Measurements from ENCODE around the gene APBB1IP.

APBB1IP gene

DNA sequence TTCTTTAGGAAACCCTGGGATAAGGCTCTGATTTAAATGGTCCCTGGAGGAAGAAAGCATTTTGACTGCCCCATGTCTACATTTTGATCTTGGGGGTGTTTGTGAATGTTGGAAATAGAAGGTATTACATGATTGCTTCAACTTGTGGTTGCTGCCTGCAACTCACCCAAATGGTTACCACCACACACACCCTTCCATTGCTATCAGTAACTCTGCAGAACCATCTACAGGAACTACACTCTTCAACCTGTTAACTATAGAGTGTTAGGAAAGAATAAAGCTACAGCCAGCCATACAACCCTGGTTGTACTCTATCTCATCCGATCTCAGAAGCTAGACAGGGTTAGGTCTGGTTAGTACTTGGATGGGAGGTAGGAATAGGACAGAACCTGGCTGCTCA lies 71.2 kb downstream of the APBB1IP start:
- no peak for DNase-seq

DNA sequence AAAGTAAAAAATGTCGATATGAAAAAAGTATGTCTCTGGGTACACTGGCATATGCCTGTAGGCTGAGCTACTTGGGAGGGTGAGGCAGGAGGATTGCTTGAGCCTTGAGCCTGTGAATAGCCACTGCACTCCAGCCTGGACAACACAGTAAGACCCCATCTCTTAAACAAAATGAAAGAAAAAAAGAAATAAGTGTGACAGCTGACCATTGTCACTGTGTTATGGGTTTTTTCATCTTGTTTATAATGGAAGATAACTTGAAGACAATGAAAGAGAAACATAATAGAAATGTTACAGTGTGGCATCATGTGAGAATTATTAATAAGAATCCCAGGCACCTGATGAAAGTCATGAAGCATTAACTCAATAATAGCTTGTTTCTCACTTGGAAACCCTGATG lies 75.0 kb downstream of the APBB1IP start:
- no peak for DNase-seq

DNA sequence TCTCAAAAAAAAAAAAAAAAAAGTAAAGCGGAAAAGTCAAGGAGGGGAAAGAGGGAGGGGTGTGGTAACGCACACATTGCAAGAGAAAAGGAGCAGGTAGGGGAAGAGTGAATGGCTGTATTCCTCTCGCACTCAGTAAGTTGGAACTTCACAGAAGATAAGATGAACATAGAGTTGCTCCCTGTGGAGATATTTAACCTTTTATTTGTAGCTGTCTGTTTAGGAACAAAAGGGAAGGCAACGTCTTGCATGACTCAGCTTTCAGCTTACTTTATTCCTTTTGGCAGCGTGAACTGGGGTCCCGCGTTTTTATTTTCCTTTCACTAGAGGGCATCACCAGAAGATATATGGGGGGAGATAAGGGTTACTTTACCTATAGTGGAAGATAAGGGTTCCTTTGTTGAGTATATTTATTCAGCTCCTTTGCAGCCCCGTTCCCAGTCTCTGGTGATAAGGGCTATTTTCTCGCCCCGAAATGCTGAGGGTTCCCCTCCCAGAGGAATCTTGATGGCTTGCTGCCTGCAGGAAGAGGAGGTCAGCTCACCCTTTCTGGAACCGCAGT lies 78.5 kb downstream of the APBB1IP start:
- DNase-seq: no peak

DNA sequence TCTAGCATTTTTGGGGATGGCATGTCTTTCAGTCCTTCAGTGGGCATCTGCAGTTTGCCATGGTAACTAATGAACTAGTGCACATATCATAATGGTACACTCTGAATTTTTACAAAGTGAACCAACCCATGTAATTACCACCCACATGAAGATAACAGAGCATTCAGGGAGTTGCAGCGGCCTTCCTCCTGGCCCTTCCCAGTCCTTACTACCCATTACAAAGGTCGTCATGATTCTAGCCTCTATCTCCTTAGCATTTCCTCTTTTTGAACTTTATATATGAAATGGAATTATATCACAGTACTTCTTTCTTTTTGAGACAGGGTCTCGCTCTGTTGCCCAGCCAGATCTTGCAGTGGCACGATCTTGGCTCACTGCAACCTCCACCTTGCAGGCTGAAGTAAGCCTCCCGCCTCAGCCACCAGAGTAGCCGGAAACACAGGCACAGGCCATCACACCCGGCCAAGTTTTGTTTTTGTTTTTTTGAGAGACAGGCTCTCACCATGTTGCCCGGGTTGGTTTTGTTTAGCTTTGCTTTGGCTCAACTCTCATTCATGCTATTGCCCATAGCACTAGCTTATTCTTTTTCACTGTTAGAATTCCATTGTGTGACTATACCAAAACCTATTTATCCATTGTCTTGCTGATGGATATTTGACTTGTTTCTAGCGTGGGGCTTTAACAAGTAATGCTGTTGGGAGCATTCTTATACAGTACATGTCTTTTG lies 79.2 kb downstream of the APBB1IP start:
- DNase-seq: no peak

DNA sequence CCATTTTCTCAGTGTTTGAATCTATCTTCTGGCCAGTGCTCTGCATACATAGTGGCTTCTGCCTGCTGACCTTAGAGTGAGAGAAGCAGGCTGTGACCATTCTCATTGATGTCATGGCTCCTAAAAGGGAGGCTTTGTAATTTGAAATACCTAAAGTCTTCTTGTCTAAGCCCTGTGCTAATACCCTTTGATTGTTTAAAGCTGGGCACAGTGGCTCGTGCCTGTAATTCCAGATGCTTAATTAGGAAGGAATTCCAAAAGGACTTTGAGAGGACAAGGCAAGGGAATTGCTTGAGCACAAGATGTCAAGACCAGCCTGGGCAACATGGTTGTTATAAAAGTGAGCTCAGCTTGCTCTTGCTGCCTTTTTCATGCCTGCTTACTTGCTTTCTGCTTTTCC lies 81.7 kb downstream of the APBB1IP start:
- DNase-seq: no peak

DNA sequence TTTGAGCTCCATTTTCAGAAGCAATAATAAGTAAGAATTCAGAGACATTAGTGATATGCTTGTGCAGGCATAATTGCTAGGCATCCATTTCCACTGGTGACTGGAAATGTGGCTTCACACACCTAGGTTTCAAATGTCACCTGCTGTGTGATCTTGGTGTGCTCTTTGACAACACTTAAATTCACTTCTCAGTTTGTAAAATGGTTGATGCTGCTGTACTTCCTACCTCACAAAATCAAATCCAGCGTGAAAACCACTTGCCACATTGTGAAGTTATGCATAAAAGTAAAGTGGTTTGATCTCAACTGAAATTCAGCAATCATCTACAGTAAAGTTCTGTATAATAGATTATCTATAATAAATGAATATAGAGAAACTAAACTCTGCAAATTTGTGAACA lies 82.4 kb downstream of the APBB1IP start:
- no peak for DNase-seq

DNA sequence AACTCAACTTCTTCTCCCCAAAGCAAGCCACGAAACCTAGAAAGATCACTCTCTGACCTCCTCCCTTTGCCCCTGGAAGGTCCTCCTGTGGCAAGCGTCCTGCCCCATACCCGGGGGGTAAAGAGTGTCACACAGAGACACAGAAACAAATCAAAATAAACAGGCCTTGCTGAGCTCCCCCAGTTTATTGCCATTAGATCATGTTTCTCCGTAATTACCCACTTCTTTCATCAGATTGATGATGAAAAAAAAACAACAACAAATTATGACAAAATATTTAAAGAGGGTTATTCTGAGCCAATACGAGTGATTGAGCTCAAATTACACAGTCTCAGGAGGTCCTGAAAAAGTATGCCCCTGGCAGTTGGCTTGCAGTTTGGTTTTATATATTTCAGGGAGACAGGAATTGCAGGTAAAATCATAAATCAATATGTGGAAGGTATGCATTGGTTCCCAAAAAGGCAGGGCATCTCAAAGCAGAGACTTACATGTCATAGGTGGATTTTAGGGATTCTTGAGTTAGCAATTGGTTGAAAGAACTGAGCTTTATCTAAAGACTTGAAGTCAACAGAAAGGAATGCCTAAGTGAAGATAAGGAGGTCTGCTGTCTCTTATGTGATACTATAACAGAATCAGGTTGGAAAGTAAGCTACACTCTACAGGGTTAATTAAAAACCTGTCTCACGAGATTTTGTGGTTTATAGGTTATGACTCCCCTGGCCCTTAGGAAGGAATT lies 86.2 kb downstream of the APBB1IP start:
- DNase-seq: no peak

DNA sequence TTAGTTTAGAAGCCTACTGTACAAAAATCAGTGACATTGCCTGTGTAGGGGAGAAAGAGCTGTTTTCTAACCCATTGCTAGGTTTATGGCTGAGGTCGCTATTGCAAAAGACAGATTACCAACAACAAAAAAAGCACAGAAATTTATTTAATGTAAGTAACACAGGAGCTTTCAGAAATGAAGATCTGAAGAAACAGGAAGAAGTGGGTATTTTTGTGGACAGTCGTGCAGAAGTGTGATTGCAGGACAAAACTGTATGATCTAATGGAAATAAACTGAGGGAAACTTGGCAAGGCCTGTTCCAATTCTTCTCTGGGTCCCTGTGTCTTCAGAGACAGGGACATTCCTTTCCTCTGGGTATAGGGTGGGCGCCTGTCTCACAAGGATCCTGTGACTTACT lies 87.4 kb downstream of the APBB1IP start:
- DNase-seq: no peak

DNA sequence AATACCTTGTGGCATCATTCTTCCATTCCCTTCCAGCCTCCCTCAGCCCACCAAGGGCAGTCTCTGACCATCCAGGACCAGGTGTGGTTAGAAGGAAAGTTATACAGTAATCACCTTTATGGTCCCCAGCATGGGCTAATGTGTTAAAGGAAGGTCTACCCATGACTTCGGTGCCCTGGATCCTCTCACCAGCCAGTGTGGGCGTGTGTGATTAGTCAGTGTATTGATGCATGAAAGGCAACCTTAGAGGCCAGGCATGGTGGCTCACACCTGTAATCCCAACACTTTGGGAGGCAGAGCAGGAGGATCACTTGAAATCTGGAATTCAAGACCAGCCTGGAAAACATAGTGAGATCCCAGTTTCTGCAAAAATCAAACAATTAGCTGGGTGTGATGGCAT lies 88.9 kb downstream of the APBB1IP start:
- no peak for DNase-seq

DNA sequence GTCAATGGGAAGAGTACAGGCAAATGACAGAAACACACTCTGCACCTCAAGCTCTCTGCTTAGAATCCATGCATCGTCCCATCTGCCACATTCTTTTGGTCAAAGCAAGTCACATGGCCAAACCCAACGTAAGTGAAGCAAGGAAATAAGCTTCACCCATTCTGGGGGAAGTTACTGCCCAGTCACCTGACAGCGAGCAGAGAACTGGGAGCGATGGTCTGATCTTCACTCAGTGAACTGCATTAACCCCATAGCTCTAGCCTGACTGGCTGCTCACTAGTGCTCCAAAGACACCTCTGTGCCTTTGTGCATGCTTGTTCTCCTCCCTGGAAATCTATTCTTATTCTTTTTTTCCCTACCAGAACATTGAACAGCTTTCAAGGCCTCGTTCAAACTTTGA lies 89.9 kb downstream of the APBB1IP start:
- DNase-seq: no peak

DNA sequence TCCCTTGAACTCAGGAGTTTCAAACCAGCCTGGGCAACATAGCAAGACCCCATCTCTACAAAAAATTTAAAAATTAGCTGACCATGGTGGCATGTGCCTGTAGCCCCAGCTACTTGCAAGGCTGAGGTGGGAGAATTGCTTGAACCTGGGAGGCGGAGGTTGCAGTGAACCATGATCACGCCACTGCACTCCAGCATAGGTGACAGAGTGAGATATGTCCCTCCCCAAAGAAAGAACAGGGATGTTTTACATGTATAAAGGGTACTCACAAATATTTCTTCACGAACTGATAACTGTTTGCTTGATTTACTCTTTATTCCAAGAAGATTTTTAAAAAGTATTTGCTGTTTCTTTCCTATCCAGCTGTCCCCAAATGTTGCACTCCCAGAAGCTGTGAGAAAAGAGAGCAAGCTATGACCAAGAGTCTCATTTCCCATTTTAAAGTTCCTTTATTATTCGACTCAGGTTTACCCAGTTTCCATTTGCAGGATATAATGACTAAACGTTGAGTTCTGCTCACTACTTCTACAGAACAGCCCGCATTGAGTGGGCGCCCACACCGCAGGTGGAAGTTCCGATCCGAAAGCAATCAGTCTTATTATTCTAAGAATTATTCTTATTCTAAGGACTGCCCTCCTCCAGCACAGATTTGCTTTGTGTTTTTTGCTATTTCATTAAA lies 90.7 kb downstream of the APBB1IP start:
- DNase-seq: no peak

DNA sequence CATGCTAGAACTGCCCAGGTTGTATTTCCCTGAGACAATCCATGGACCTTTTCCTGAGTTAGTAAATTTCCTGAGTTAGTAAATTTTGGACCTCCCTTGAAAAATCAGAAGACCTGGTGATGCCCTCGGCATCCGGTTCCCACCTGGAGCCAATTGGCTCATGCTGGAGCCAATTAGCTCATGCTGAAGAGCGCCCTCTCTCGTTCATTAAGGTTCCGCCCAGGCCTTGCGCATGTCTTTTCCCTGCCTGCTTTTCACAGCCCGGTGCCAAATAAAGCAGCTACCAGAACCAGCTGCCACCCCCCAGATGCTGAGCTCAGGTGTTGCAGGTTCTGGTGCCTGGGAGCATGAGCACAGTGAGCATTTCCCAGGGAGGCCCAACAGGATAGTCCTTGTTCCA lies 96.2 kb downstream of the APBB1IP start:
- DNase-seq: no peak

DNA sequence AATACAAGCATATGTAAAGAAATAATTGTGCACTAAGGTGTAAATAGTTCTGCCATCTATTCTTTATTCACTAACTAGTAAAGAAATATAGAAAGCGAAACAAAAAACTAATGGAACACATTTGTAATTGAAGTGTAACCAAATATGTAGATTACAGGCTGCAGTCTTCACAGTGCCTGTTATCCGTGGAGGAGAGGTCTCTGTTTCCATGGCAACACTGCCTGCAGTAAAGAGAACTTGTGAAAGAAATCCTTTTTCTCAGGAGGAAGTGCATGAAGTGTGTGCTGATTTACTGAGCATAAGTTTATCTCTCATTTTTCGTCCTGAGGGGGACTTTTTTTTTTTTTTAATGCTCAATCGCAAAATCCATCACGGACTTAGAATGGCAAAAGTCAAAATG lies 102.5 kb downstream of the APBB1IP start:
- no peak for DNase-seq

DNA sequence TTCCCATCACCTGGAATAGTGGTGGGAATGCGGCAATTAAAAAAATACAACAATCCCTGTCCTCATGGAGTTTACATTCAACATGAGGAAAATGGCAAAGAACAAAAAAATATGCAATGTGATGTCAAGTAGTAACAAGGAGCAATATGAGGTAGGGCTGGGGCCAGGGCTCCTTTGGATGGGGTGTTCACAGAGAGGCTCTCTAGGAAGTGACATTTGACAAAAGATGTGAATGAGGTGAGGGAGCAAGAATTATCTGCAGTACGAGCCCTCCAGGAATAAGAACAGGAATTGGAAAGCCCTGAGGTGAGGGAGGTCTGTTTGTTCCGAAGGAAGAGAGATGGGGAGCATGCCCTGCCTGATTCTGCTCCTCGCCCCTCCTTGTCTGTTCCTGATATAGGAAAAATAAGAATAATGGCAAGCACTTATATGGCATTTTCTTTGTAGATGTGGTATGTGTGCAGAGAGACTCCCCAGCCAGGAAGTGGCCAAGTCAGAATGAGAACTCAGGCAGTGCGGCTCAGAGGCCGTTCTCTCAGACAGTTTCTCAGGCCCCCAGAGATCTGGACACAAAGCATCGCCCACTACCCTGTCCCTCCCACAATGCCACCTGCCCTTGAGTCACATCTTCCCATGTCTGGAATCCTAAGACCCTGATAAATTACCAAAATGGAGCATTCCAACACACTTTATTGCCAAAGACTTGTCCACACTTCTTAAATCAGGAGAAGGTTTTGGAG lies 105.6 kb downstream of the APBB1IP start:
- no peak for DNase-seq

DNA sequence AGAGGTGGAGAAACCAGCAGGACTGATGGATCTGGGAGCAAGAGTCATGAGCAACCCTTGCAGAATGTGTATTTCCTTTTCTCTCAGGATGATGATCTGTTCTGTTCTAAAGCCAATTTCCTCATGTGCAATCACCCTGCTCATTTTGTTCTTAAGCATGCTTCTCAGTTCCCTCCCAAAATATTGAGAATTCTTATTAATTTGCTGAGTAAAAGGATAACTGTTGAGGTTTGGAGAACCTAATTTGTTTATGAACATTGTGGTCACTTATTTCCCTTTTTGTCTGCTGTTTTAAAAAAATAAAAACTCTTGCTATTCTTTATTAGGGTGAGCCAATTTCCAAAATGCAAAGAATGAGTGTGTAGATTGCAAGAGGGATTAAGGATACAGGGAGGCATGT lies 106.8 kb downstream of the APBB1IP start:
- no peak for DNase-seq

DNA sequence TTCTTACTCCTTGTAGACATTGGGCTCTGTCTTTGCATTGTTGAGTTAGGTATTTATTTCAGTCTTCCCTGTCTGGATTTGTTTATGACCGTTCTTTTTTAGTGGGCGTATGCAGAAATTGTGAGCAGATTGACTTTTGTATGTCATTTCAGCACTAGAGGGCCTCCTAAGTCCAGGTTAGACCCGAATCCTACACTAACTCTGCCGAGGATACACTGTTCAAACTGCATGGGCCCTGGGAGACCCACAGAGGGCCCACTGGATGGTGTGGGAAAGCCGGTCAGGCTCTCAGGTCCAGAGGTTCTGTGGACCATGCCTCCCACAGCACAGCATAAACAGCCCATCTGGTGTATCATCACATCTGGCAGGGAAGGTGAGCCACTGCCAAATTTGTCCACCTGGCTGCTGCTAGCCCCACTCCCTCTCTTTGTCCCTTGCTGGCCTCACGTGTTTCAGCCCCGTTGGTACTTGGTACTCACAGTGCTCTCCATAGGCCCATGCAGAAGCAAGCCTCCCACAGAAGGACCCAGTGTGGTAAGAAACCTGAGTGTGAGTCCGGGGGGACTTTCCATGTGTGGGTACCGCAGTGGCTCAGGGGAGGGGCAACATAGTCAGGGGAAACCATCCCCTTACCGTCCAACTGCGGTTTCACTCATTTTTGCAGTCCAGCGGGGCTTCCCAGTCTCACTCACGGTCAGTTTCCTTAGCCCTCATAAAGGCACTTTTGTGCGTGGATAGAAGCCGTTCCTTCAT lies 112.8 kb downstream of the APBB1IP start:
- no peak for DNase-seq

DNA sequence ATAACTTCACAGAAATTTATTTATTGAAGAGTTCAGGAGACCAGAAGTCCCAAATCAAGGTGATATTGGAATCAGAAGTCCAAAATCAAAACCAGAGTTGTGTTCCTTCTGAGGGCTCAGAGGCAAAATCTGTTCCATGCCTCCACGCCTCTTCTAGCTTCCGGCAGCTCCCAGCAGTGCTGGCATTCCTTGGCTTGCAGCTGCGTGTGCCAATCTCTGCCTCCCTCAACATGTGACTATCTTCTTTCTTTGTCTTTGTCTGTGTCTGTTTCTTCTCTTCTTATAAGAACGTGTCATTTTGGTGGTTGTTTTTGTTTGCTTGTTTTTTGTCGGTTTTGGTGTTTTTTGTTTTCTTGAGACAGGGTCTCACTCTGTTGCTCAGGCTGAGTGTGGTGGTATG lies 116.1 kb downstream of the APBB1IP start:
- DNase-seq: no peak

DNA sequence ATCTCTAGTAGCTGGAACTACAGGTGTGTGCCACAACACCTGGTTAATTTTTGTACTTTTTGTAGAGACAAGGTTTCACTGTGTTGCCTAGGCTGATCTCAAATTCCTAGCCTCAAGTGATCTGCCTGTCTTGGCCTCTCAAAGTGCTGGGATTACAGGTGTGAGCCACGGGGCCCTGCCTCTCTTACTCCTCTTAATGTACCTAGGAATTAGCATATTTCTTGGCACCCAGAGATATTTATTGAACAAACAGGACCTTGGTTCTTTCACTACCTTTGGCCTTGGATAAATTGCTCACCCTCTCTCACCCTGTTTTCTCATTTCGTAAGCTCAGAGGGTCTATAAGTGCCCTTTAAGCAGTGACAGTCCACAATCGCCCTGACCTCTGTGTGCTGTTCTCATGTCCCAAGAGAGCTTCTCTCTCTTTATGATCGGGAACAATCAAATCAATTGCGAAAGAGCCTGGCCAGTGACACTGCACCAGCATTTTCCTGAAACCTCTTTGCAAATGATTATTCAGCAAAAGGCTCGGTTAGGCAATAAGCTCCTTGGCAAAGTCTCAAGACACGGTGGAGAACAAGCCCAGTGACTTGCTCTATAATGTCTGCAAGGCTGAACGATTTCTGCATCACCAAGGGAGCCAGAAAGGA lies 117.7 kb downstream of the APBB1IP start:
- peak; percentile 30 for DNase-seq

DNA sequence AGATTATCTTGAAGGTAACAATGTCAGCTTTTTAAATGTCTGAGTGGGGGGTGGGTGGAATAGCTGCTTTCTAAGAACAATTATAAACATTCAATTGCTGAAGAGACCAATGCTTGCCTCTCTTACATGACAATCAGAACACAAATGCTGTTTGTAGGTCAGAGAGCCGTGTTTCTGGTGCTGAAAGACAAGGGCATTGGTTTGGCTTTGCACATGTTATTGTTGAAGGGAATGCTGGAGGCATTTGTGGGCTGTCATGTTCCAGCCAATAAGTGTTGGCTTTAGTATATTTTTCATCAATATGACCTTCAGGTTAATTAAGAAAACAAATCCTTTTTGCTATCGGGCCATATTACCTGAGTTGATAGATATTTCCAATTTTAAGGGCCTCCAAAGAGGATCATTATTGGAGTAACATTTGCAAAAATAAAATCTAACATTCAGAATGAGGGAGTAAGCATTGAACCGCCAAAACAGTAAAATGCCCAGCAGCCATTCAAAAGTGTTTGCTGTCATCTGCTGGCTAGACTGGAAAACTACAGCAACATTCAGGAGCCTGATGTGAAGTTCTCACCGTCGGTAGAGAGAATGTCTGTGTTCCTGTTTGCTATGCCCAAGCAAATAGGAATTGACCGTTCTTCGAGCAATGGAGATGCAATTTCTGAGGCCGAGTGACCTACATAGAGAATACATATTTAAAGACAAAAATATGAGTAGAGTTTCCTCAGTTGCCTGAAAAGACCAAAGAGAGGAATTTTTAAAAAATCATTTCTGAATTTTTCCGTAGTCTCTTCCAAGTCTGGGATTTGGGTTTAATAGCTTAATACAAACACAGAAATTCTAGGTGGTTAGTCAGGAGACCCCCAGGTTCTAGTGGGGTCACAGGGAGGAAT lies 118.9 kb downstream of the APBB1IP start:
- peak; percentile 21 for DNase-seq

DNA sequence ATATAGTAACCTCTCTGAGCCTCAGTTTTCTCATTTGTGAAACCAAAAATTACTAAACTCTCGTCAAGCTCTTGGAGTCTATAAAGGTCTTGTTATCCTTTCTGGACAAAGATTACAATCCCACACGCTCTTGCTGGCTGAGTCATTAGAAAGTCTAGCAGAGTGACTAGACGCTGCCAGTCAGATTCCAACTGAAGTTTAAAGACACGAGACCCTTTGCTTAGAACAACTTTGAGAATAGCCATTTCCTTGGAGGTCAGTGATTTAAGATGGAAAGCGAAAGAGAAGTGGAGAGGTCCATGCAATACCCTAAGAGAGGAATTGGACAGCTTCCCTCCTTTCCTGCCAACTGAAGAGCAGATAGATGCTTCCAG lies 119.5 kb downstream of the APBB1IP start:
- DNase-seq: no peak
